PC-9 (cell line): ENCODE results near the gene PCBP1. TPM values are rescaled to one million over a fixed set of nuclear protein-coding genes. Genes with fewer than 3 reads are reported as not detected.
"Not testable (repeated sequence)": the region's sequence is repeated elsewhere in the genome, so short reads cannot be mapped to it uniquely, and the experiment has no call there.

Experiments
- BruUV-seq: library from RNA; stranded (reverse); fragments of 400-500 nt; replicated peaks from 2 replicates; lab custom pipeline; 2021; lab: Mats Ljungman, UMichigan
- CTCF ChIA-PET: fragments of 300-600 bp; sonication (Branson Sonifier 250); formaldehyde crosslinking; loops from one replicate; lab custom pipeline; 2022; ENCODE audit warnings: antibody characterized with exemption; lab: Charles Lee
- POLR2A ChIA-PET: fragments of 300-600 bp; sonication (Branson Sonifier 250); formaldehyde crosslinking; loops from one replicate; lab custom pipeline; 2022; ENCODE audit warnings: antibody characterized with exemption; ENCODE audit not compliant: unreplicated experiment; lab: Charles Lee
- DNase-seq, 2 experiments: peaks; one replicate each; pipeline versions ENCODE4 v3.0.0 to v3.0.0-alpha.2; 2015 to 2022; ENCODE audit warnings: mixed read lengths in 1 of 2
- H2AFZ ChIP-seq: fragments of 200-600 bp; sonication (generic); 2 replicates; pipeline ENCODE4 v1.8.1; 2017; ENCODE audit warnings: antibody characterized with exemption
- H3F3A ChIP-seq: fragments of 200-600 bp; sonication (generic); 2 replicates; pipeline ENCODE4 v1.8.1; 2017; ENCODE audit warnings: antibody characterized with exemption, mild to moderate bottlenecking, low read depth; ENCODE audit not compliant: insufficient read depth
- H3K27ac ChIP-seq: fragments of 200-600 bp; sonication (generic); 2 replicates; pipeline ENCODE4 v1.6.1; 2016; ENCODE audit warnings: mixed run types
- H3K27me3 ChIP-seq: fragments of 200-600 bp; sonication (generic); 2 replicates; pipeline ENCODE4 v1.6.1; 2016; ENCODE audit warnings: low read depth, mixed run types; ENCODE audit not compliant: insufficient read depth
- H3K36me3 ChIP-seq: fragments of 200-600 bp; sonication (generic); 2 replicates; pipeline ENCODE4 v1.6.1; 2016; ENCODE audit warnings: low read depth, mixed run types
- H3K4me1 ChIP-seq: fragments of 200-600 bp; sonication (generic); replicated peaks from 2 replicates; pipeline ENCODE4 v1.6.1; 2016; ENCODE audit warnings: mixed run types; ENCODE audit not compliant: insufficient read depth
- H3K4me2 ChIP-seq: fragments of 200-600 bp; sonication (generic); 2 replicates; pipeline ENCODE4 v1.6.1; 2017; ENCODE audit warnings: mixed run types
- H3K4me3 ChIP-seq: fragments of 200-600 bp; sonication (generic); 2 replicates; pipeline ENCODE4 v1.6.1; 2016; ENCODE audit warnings: mixed run types
- H3K79me2 ChIP-seq: fragments of 200-600 bp; sonication (generic); 2 replicates; pipeline ENCODE4 v1.6.1; 2017; ENCODE audit warnings: low read depth, mixed run types
- H3K9me2 ChIP-seq: fragments of 200-600 bp; sonication (generic); 2 replicates; pipeline ENCODE4 v1.8.1; 2017; ENCODE audit warnings: mild to moderate bottlenecking; ENCODE audit not compliant: insufficient read depth
- H3K9me3 ChIP-seq: fragments of 200-600 bp; sonication (generic); 2 replicates; pipeline ENCODE4 v1.8.1; 2016; ENCODE audit warnings: low read depth; ENCODE audit not compliant: insufficient read depth
- H4K20me1 ChIP-seq: fragments of 200-600 bp; sonication (generic); 2 replicates; pipeline ENCODE4 v1.8.1; 2017; ENCODE audit not compliant: insufficient read depth
- EZH2 ChIP-seq: fragments of 200-600 bp; sonication (generic); IDR thresholded peaks from 2 replicates; pipeline ENCODE4 v1.8.0; 2017; ENCODE audit warnings: antibody characterized with exemption, low read depth
- intact Hi-C: fragments of 100-400 bp; cut with micrococcal nuclease; formaldehyde crosslinking; loops from one replicate; pipeline ENCODE4 v1.10.0; 2022; ENCODE audit not compliant: unreplicated experiment
- total RNA-seq: library from RNA; stranded (reverse); gene quantifications from 2 replicates; pipeline ENCODE4 v1.2.3, GENCODE V29; 2021
- TF ChIP-seq, protein P1 (sequence below): fragments of 200-600 bp; sonication (generic); conservative IDR thresholded peaks from 2 replicates; pipeline ENCODE4 v1.6.1; 2017; ENCODE audit warnings: mixed run types, antibody characterized with exemption, mild to moderate bottlenecking, moderate library complexity

PCBP1 gene
- total RNA-seq, 1 experiment from 2014 or later = 227 TPM

DNA sequence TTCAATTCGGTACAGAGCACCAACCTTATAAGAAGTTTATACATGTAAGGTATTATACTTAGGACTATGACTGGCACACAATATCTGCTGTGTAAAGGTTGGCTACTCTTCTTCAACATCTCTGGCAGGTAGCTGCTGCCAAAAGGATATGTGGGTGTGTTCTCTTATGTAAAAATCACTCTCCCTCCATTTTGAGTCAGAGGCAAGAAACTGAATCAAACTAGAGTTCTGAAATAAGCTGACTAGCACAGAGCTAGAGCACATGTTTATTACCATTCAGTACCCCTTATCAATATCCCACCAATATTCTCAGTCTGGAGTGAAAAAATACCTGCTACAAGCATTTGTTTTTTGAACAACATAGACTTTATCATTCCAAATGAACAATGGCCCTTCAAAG, 38.0 kb upstream of the PCBP1 start:
- BruUV-seq = no TSS peak
- Histone ChIP-seq H3F3A (peaks cover 16% of the 10 kb centered on the region; the same call in 1 of the 2 replicates), H3K27ac (no peak overlapping the region), H3K4me2 (no peak overlapping the region), H3K27me3 (no peaks in the 10 kb centered on the region), H3K36me3 (peaks cover 10% of the 10 kb centered on the region; the same call in 1 of the 2 replicates), H4K20me1 (no peaks in the 10 kb centered on the region), H3K9me3 (no peaks in the 10 kb centered on the region), H3K4me1 (peaks cover 24% of the 10 kb centered on the region), H2AFZ (no peak overlapping the region), H3K9me2 (no peaks in the 10 kb centered on the region), H3K79me2 (no peaks in the 10 kb centered on the region), H3K4me3 (no peak overlapping the region)
- intact Hi-C loops = no loop called here
- DNase-seq = no peak
- no peak for TF ChIP-seq EZH2
- TF ChIP-seq, protein P1, sequence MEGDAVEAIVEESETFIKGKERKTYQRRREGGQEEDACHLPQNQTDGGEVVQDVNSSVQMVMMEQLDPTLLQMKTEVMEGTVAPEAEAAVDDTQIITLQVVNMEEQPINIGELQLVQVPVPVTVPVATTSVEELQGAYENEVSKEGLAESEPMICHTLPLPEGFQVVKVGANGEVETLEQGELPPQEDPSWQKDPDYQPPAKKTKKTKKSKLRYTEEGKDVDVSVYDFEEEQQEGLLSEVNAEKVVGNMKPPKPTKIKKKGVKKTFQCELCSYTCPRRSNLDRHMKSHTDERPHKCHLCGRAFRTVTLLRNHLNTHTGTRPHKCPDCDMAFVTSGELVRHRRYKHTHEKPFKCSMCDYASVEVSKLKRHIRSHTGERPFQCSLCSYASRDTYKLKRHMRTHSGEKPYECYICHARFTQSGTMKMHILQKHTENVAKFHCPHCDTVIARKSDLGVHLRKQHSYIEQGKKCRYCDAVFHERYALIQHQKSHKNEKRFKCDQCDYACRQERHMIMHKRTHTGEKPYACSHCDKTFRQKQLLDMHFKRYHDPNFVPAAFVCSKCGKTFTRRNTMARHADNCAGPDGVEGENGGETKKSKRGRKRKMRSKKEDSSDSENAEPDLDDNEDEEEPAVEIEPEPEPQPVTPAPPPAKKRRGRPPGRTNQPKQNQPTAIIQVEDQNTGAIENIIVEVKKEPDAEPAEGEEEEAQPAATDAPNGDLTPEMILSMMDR = no peak
- ChIA-PET CTCF (no interaction called here), POLR2A (no interaction called here)

DNA sequence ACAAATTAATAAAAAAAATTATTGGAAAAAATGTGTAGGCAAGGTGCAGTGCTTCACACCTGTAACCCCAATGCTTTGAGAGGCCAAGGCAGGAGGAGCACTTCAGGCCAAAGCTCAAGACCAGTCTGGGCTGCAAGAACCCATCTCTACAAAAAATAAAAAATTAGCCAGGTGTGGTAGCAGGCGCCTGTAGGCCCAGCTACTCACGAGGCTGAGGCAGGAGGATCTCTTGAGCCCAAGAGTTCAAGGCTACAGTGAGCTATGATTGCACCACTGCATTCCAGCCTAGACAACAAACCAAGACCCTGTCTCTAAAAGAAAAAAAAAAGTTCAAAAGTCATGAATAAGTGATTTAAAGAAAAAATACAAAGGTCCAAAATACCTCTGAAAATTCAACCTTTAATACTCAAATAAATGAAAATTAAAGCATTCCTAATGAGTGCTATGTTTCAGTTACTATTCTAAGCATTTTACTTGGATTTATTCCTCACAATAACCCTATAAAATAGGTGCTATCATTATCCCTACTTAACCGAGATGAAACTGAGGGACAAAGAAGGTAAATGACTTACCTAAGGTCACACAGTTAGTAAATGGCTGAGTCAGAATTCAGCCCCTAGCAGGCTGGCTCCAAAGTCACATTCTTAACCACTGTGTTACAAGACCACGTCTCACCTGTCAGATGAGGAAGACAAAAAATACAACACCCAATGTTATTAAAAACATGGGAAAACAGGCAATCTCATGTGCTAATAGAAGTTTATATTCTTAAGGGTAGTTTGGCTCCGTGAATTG, 36.4 kb upstream of the PCBP1 start:
- ChIA-PET POLR2A (no interaction called here), CTCF (no interaction called here)
- no peaks in the 10 kb centered on the region for H3K9me2 ChIP-seq
- H3F3A ChIP-seq = peaks cover 15% of the 10 kb centered on the region; the same call in 1 of the 2 replicates
- no peaks in the 10 kb centered on the region for H3K79me2 ChIP-seq
- no peak for DNase-seq
- peaks cover 10% of the 10 kb centered on the region; the same call in 1 of the 2 replicates for H3K36me3 ChIP-seq
- BruUV-seq = no TSS peak
- no peak for TF ChIP-seq EZH2
- TF ChIP-seq, protein P1 = no peak
- no peaks in the 10 kb centered on the region for H3K27me3 ChIP-seq
- no peak overlapping the region for H3K4me2 ChIP-seq
- peaks cover 14% of the 10 kb centered on the region for H3K4me1 ChIP-seq
- H3K9me3 ChIP-seq = no peaks in the 10 kb centered on the region
- intact Hi-C loops = no loop called here
- no peak overlapping the region for H3K27ac ChIP-seq
- H4K20me1 ChIP-seq = no peaks in the 10 kb centered on the region
- H2AFZ ChIP-seq = no peak overlapping the region
- no peak overlapping the region for H3K4me3 ChIP-seq

DNA sequence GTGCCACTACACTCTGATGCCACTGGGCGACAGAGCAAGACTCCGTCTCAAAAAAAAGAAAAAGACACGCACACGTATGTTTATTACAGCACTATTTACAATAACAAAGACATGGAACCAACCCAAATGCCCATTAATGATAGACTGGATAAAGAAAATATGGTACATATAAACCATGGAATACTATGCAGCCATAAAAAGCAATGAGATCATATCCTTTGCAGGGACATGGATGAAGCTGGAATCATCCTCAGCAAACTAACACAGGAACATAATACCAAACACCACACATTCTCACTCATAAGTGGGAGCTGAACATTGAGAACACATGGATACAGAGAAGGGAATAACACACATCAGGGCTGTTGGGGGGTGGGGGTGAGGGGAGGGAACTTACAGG, 32.0 kb upstream of the PCBP1 start:
- H3K9me2 ChIP-seq, intact Hi-C loops, H4K20me1 ChIP-seq, H3K4me1 ChIP-seq, H3K36me3 ChIP-seq, H3K27ac ChIP-seq, DNase-seq, H3K4me3 ChIP-seq, H3K9me3 ChIP-seq, H3F3A ChIP-seq, H3K27me3 ChIP-seq, POLR2A ChIA-PET, H3K4me2 ChIP-seq, H3K79me2 ChIP-seq, H2AFZ ChIP-seq, BruUV-seq: not testable (repeated sequence)
- CTCF ChIA-PET = interaction anchor here (0.5 kb wide), 1 partner anchor 399 kb away, joined by 10 read pairs; no protein-coding TSS in a partner anchor
